Aorta (tissue), 5 donors: Measurements from ENCODE around the gene SPATS1. TPM values are rescaled to one million over a fixed set of nuclear protein-coding genes. Genes with fewer than 3 reads are reported as not detected.
"Not testable (repeated sequence)": the region's sequence is repeated elsewhere in the genome, so short reads cannot be mapped to it uniquely, and the experiment has no call there.

Experiments
- ATAC-seq: fragments of 200-7000 bp; cut with Tn5 transposase; one replicate; pipeline ENCODE4 v1.9.1; 2022; ENCODE audit warnings: moderate library complexity; ENCODE audit not compliant: low FRiP score
- DNase-seq, 2 donors: peaks; one replicate each; pipeline ENCODE4 v3.0.0-alpha.2; 2020
- H3K27ac ChIP-seq, 2 donors: one replicate each; pipeline ENCODE4 v1.5.1; 2013; ENCODE audit warnings: low read length in 2 of 2, mild to moderate bottlenecking in 2 of 2, moderate library complexity in 2 of 2, control low read depth in 1 of 2, inconsistent platforms in 1 of 2, low read depth in 1 of 2
- H3K27me3 ChIP-seq, 2 donors: one replicate each; pipeline ENCODE4 v1.6.1; 2013; ENCODE audit warnings: control low read depth in 1 of 2, low read length in 1 of 2, mild to moderate bottlenecking in 1 of 2, moderate library complexity in 1 of 2; ENCODE audit not compliant: insufficient read depth in 2 of 2, control insufficient read depth in 1 of 2
- H3K36me3 ChIP-seq, 2 donors: one replicate each; pipeline ENCODE4 v1.6.1; 2013; ENCODE audit warnings: control low read depth in 1 of 2, low read length in 1 of 2, mild to moderate bottlenecking in 1 of 2; ENCODE audit not compliant: insufficient read depth in 2 of 2, control insufficient read depth in 1 of 2
- H3K4me1 ChIP-seq, 2 donors: one replicate each; pipeline ENCODE4 v1.6.1; 2013; ENCODE audit warnings: low read length in 2 of 2, control low read depth in 1 of 2, mild to moderate bottlenecking in 1 of 2, moderate library complexity in 1 of 2; ENCODE audit not compliant: insufficient read depth in 2 of 2, control insufficient read depth in 1 of 2
- H3K4me3 ChIP-seq, 2 donors: one replicate each; pipeline ENCODE4 v1.5.1; 2013; ENCODE audit warnings: low read length in 2 of 2, control low read depth in 1 of 2, mild to moderate bottlenecking in 1 of 2
- H3K9me3 ChIP-seq: one replicate; pipeline ENCODE4 v1.6.1; 2013; ENCODE audit warnings: mild to moderate bottlenecking, low read length; ENCODE audit not compliant: control insufficient read depth
- WGBS, 2 donors: extraction: QIAGEN DNeasy Blood & Tissue Kit; methylation state at CpG; one replicate each; pipeline ENCODE4 v1.1.7; 2013; 5-methylcytosine and 5-hydroxymethylcytosine counted together
- intact Hi-C, 2 donors: fragments of 100-400 bp; cut with DNase I; formaldehyde crosslinking; loops; one replicate each; pipeline versions ENCODE4 v1.14.2 to v1.15.0; 2022
- polyA plus RNA-seq, 2 donors: library from polyadenylated mRNA; stranded (reverse); fragments of 200-250 nt; gene quantifications; one replicate each; pipeline ENCODE4 v1.2.3, GENCODE V29; 2013
- total RNA-seq, 2 donors: library from RNA; stranded (reverse); fragmentation: NEBNext Ultra II Directional; extraction: Animal tissue kit (Norgen Biotek cat#: 25700); gene quantifications; one replicate each; pipeline ENCODE4 v1.2.1, GENCODE V29; 2021
- donor health status: healthy with polysubstance abuse.
- donor health status: Bipolar disorder and iron deficiency.
- donor health status: DM: no; HTN: no; CAD: no.
- donor health status: DM: no; HTN: no; CAD: no.
- donor health status: DM: yes; HTN: yes; CAD: no.

Gene SPATS1
- total and polyA plus RNA-seq, 4 donors = not detected

GRCh38 chr6:44349904-44350649 lies 7.6 kb downstream of the SPATS1 start:
- 77 to 78% methylated on average over 6 of the region's 6 CpGs for WGBS, 2 donors
- H3K4me3 ChIP-seq = no peak overlapping the region
- intact Hi-C loops = no loop called here
- H3K27ac ChIP-seq = no peak overlapping the region
- no peak for ATAC-seq
- H3K9me3 ChIP-seq = no peaks in the 10 kb centered on the region
- H3K27me3 ChIP-seq = no peaks in the 10 kb centered on the region
- H3K4me1 ChIP-seq = no peaks in the 10 kb centered on the region
- no peaks in the 10 kb centered on the region for H3K36me3 ChIP-seq
- DNase-seq = no peak

GRCh38 chr6:44350650-44350994 lies 8.2 kb downstream of the SPATS1 start:
- H3K9me3 ChIP-seq, H3K27me3 ChIP-seq, DNase-seq, H3K27ac ChIP-seq, ATAC-seq, H3K4me3 ChIP-seq, H3K36me3 ChIP-seq, intact Hi-C loops, H3K4me1 ChIP-seq: not testable (repeated sequence)
- 73 to 76% methylated on average over 4 of the region's 4 CpGs for WGBS, 2 donors

GRCh38 chr6:44352259-44352658 lies 9.8 kb downstream of the SPATS1 start:
- no peaks in the 10 kb centered on the region for H3K27me3 ChIP-seq
- intact Hi-C loops = no loop called here
- H3K4me3 ChIP-seq = no peak overlapping the region
- ATAC-seq (no peak), DNase-seq (no peak)
- 83 to 91% methylated on average over 4 of the region's 4 CpGs for WGBS, 2 donors
- H3K27ac ChIP-seq = no peak overlapping the region
- H3K36me3 ChIP-seq = no peaks in the 10 kb centered on the region
- no peaks in the 10 kb centered on the region for H3K4me1 ChIP-seq
- H3K9me3 ChIP-seq = peaks cover 3% of the 10 kb centered on the region

GRCh38 chr6:44353336-44353735 lies 10.9 kb downstream of the SPATS1 start:
- intact Hi-C loops = no loop called here
- no peak for DNase-seq
- H3K36me3 ChIP-seq = no peaks in the 10 kb centered on the region

GRCh38 chr6:44355640-44356039 lies 13.2 kb downstream of the SPATS1 start:
- WGBS, 2 donors = 83 to 85% methylated on average over 4 of the region's 4 CpGs
- Histone ChIP-seq H3K27me3 (no peaks in the 10 kb centered on the region), H3K36me3 (no peaks in the 10 kb centered on the region), H3K4me3 (no peak overlapping the region), H3K9me3 (peaks cover 3% of the 10 kb centered on the region), H3K4me1 (no peaks in the 10 kb centered on the region), H3K27ac (no peak overlapping the region)
- DNase-seq = no peak
- intact Hi-C loops = no loop called here
- no peak for ATAC-seq

More at GRCh38 chr6:44353336-44353735, 10.9 kb downstream of the SPATS1 start:
- Histone ChIP-seq H3K27me3 (no peaks in the 10 kb centered on the region), H3K4me1 (no peaks in the 10 kb centered on the region), H3K9me3 (peaks cover 3% of the 10 kb centered on the region), H3K27ac (no peak overlapping the region), H3K4me3 (no peak overlapping the region)
- no peak for ATAC-seq
- WGBS, 2 donors = 73% methylated on average over 2 of the region's 2 CpGs

- intact Hi-C loops = no loop called here
- no peak for ATAC-seq
- 61 to 71% methylated on average over 1 of the region's 1 CpG for WGBS, 2 donors
- Histone ChIP-seq H3K4me1 (no peaks in the 10 kb centered on the region), H3K27ac (no peak overlapping the region), H3K9me3 (peaks cover 3% of the 10 kb centered on the region), H3K4me3 (no peak overlapping the region), H3K27me3 (no peaks in the 10 kb centered on the region), H3K36me3 (no peaks in the 10 kb centered on the region)
- no peak for DNase-seq
Measured at GRCh38 chr6:44356487-44356886, 14.0 kb downstream of the SPATS1 start.

- 74 to 77% methylated on average over 3 of the region's 3 CpGs for WGBS, 2 donors
- DNase-seq = no peak
- Histone ChIP-seq H3K27ac (no peak overlapping the region), H3K4me1 (no peaks in the 10 kb centered on the region), H3K27me3 (no peaks in the 10 kb centered on the region), H3K4me3 (no peak overlapping the region), H3K36me3 (no peaks in the 10 kb centered on the region), H3K9me3 (peaks cover 3% of the 10 kb centered on the region)
- intact Hi-C loops = no loop called here
- ATAC-seq = no peak
Measured at GRCh38 chr6:44359973-44360372, 17.5 kb downstream of the SPATS1 start.

GRCh38 chr6:44361947-44362346 lies 19.5 kb downstream of the SPATS1 start:
- ATAC-seq (no peak), DNase-seq (no peak)
- Histone ChIP-seq H3K27ac (no peak overlapping the region), H3K9me3 (no peaks in the 10 kb centered on the region), H3K4me1 (no peaks in the 10 kb centered on the region), H3K27me3 (no peaks in the 10 kb centered on the region), H3K4me3 (no peak overlapping the region), H3K36me3 (no peaks in the 10 kb centered on the region)
- WGBS, 2 donors = 74 to 76% methylated on average over 6 of the region's 6 CpGs
- intact Hi-C loops = no loop called here

- H3K4me3 ChIP-seq = no peak overlapping the region
- H3K4me1 ChIP-seq = no peaks in the 10 kb centered on the region
- intact Hi-C loops = no loop called here
- no peaks in the 10 kb centered on the region for H3K36me3 ChIP-seq
- no peaks in the 10 kb centered on the region for H3K9me3 ChIP-seq
- no peaks in the 10 kb centered on the region for H3K27me3 ChIP-seq
- ATAC-seq = no peak
- H3K27ac ChIP-seq = no peak overlapping the region
- DNase-seq = no peak
- WGBS, 2 donors = 96 to 99% methylated on average over 3 of the region's 3 CpGs
Measured at GRCh38 chr6:44363377-44363926, 21.0 kb downstream of the SPATS1 start.
